ENCODE data around the gene SIDT1.

The SIDT1 gene

GRCh38 chr3:113597596-113598354 is 65.4 kb downstream of the SIDT1 start:
- no peak for DNase-seq (ENCODE audit: low spot score)

- peak; percentile 20 for DNase-seq (ENCODE audit: low spot score)
Measured at GRCh38 chr3:113600418-113601182, 68.2 kb downstream of the SIDT1 start.

DNA sequence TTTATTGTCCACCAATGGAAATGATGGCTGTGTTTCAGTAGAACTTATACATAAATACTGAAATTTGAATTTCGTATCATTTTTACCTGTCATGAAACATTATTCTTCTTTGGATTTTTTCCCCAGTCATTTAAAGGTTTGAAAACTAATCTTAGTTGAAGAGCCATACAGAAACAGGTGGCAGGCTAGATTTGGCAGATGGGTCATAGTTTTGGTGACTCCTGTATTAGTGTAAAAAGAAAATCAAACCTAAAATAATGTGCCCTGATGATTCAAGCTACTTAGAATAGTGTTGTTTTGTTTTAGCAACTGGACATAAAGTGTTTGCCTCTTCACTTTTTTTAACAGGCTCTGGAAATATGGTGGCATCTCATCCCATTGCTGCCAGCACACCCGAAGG is 68.9 kb downstream of the SIDT1 start:
- DNase-seq (ENCODE audit: low spot score) = no peak

GRCh38 chr3:113602256-113602655 is 69.9 kb downstream of the SIDT1 start:
- DNase-seq (ENCODE audit: low spot score) = no peak

GRCh38 chr3:113602836-113603235 is 70.5 kb downstream of the SIDT1 start:
- no peak for DNase-seq (ENCODE audit: low spot score)

DNA sequence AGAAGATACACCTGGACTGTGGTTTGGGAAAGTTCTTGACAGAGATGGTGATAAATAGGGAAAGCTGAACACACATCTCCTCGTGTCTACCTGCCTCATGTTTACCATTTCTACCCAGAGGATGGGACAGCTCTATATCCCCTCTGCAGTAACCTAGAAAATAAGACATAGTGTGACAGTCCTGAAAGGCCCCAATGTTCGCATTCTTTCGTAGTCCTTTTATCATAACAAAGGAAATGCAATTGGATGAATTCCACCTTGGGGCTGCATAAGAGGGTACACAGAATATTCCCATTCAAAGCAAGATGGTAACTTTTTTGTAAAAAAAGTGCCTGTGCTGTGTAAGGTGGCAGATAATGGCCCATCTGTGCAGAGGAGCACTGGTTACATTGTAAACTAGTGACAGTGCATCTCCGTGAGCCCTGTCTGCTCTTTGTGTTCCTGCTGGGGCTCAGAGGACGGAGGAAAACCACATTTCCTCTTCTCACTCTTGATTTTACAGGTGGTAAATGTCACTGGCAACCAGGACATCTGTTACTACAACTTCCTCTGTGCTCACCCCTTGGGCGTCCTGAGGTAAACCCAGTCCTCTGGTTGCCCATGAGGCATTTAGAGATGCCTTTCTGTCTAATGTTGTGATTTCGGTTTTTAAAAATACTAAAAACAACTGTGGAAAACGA is 74.3 kb downstream of the SIDT1 start:
- no peak for DNase-seq (ENCODE audit: low spot score)

- no peak for DNase-seq (ENCODE audit: low spot score)
Measured at GRCh38 chr3:113607219-113607596, 74.9 kb downstream of the SIDT1 start.

DNA sequence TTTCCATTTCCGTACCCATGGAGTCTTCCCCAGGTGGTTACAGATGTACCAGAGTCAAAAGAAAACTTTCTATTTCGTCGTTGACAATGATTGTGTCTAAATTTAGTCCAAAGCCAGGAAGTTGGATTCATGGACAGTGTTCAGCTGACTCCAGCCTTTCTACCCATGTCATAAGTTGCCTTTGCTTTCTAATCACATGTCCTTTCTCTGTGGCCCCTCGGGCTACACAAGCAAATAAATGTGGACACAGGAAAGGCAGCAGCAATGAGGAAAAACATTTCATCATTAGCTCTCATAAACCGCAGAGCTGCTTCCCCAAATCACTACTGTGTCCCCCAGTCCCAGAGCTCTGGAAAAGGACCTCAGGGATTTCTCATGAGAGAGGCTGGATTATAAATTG is 82.0 kb downstream of the SIDT1 start:
- no peak for DNase-seq (ENCODE audit: low spot score)

DNA sequence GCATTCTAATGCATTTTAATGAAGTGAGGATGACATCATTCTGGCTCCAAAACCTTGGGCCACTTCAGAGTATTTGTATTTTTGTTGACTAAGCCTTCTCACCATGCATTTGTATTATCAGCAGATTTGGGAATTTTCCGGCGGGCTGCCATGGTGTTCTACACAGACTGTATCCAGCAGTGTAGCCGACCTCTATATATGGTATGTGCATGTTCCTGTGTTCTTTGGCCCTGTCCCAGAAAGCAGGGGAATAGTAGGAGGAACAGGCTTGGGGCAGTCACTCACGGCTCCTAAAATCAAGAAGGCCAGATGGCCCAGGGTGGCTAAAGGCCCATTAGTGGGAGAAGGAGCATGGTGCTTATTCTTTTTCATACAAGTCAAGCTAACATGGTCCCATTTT is 83.6 kb downstream of the SIDT1 start:
- no peak for DNase-seq (ENCODE audit: low spot score)

DNA sequence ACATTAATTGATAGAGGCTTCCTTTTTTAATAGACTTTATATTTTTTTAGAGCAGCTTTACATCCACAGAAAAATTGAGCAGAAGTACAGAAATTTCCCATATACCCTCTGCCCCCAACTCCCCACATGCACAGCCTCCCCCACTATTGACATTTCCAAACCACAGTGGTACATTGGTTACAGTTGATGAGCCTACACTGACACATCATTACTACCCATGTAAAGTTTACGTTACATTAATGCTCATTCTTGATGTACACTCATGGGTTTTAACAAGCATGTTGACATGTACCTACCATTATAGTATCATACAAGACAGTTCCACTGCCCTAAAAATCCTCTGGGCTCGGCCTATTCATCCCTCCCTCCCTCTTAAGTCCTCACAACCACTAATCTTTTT is 85.4 kb downstream of the SIDT1 start:
- no peak for DNase-seq (ENCODE audit: low spot score)

DNA sequence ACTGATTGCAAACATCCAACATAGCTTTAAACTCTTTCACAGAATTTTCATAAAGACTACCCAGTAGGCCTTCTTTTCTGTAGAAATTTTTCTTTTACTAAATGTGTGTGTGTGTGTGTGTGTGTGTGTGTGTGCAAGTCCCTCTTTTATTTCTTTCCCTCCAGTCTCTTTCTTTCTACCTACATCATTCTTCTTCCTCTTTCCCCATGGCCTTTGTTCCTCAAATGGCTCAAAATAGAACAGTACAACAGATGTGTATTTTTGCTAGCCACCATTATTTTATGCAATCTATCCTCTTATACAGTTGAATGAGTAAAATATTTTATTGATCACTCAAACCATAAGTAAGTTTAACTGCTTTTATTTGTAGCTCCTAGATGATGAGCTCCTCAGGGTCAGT is 87.7 kb downstream of the SIDT1 start:
- no peak for DNase-seq (ENCODE audit: low spot score)

GRCh38 chr3:113623324-113623723 is 91.0 kb downstream of the SIDT1 start:
- DNase-seq (ENCODE audit: low spot score) = no peak

GRCh38 chr3:113623811-113624210 is 91.5 kb downstream of the SIDT1 start:
- DNase-seq (ENCODE audit: low spot score) = no peak

- peak; percentile 9 for DNase-seq (ENCODE audit: low spot score)
Measured at GRCh38 chr3:113625834-113626233, 93.5 kb downstream of the SIDT1 start.

DNA sequence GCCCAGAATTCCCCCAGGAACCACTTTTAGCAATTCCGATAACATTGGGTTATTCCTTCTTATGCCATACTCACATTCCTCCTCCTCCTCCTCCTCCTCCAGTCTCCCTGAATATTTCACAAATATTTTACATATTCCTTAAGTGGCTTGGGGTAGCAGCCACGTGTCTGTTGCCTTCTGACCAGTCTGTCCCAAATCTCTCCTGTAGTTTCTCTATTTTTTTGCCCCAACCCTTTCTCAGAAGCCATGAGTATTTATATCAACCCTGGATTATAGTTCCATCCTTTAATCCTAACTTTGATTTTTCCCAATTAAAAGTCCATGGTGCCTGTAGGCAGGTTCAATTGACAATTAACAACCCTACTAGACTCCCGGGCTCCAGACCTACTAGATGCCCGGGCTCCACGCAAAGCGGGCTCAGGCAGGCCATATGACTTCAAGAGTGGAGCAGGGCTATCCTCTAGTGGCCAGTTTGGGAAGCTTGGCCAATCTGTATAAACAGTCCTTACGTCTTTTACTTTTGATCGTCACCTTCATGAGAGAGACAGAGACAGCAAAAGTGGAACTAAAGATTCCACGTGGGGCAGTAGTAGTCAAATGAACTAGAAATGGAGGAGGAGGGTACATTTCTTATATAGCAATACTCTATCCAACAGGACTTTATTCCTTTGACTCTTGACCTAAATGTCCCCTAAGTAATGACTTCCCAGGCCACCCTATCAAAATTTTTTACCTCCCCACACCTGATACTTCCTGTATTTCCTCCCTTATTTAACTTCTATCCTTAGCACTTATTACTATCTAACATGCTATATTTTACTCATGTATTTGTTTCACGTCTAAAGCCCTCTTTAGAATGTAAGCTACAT is 94.4 kb downstream of the SIDT1 start:
- peak; percentile 35 for DNase-seq (ENCODE audit: low spot score)

GRCh38 chr3:113628316-113628715 is 96.0 kb downstream of the SIDT1 start:
- no peak for DNase-seq (ENCODE audit: low spot score)

DNA sequence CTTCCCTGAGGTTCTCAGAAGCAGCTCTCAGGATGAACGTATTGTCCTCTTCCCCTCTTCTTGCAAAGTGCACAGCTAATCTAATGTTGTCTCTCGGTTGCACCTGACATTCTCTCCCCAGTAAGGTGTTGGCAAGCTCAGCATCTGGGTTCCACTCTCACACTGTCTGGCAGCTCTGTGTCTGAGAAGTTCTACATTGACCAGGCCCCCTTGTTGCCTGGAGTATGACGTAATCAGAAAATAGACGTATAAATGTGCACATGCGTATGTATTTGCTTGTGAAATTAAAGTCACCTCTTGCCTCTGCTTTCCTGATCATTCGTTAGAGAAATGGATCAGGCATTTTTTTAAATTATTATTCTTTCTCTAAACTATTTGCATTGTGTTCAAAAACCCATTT is 96.4 kb downstream of the SIDT1 start:
- DNase-seq (ENCODE audit: low spot score) = no peak

- DNase-seq (ENCODE audit: low spot score) = no peak
Measured at GRCh38 chr3:113629584-113630421, 97.4 kb downstream of the SIDT1 start.

DNA sequence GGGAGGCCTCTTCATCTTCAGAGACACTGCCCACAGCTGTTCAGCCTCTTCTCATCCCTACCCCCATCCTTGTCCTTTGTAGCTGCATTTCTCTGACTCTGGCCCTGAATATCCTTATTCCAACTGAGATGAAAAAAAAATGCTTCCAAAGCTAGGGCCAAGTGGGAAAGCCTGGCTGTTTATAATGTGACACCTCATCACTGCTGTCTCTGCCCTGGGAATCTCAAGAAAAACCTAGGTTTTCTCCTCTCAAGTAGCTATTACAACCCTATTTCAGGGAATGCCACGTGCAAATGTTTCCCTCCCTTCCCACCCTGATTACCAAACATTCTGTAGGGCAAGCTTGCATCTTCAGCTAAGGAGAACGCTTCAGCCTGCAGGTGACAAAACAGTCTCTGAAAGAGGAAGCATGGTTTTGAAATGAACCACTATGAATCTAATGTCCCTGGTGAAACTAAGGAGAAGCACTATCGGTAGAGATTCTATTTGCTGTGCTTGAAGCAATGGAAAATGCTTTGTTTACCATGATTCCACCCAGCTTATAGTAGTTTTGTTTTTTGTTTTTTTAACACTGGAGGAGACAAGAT is 98.7 kb downstream of the SIDT1 start:
- no peak for DNase-seq (ENCODE audit: low spot score)

DNA sequence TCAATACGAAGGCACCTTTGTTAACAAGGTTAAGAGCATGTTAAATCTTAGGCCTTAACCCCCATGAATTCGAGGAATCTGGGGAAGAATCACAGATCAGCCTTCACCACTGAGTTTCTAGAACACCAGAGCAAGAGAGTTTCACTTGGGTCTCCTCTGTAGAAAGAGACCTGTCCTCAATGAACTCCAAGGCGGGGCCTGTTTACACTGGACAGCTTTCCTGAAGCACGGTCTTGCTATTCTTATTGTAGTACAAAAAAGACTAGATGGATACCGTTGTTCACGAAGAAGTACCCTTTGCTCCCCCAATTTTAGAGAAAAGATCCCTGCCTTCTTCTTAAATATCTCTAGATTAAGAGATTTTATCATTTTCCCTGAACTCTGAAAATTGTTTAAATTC is 99.2 kb downstream of the SIDT1 start:
- DNase-seq (ENCODE audit: low spot score) = no peak
